ENCODE results near the gene NHLRC2. TPM values are rescaled to one million over a fixed set of nuclear protein-coding genes. Genes with fewer than 3 reads are reported as not detected.

The NHLRC2 gene
- total RNA-seq, 1 donor from 2014 or later, result 46.1 TPM

DNA sequence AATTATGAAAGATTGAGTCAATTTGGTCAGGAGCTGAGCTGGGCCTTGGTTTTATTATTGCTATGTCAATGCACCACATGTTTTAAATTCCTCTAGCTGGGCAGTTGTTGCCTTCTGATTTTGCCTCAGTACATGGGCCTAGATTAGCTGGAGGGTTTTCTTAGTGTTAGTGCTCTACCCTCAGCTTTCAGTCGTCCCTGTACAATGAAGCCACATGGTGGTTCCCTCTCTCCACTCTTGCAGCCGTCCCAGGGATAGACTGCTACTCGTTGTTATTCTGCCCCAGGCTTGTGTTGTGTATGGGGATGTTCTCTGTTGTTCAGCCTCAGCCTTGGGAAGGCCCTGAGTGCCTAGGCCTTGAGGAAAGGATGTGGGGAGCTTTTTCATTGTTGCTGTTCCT, 37.0 kb downstream of the NHLRC2 start:
- ATAC-seq, result peak; percentile 71
- intact Hi-C loops (cut with DNase I), result no loop called here
- TF ChIP-seq, protein P1, sequence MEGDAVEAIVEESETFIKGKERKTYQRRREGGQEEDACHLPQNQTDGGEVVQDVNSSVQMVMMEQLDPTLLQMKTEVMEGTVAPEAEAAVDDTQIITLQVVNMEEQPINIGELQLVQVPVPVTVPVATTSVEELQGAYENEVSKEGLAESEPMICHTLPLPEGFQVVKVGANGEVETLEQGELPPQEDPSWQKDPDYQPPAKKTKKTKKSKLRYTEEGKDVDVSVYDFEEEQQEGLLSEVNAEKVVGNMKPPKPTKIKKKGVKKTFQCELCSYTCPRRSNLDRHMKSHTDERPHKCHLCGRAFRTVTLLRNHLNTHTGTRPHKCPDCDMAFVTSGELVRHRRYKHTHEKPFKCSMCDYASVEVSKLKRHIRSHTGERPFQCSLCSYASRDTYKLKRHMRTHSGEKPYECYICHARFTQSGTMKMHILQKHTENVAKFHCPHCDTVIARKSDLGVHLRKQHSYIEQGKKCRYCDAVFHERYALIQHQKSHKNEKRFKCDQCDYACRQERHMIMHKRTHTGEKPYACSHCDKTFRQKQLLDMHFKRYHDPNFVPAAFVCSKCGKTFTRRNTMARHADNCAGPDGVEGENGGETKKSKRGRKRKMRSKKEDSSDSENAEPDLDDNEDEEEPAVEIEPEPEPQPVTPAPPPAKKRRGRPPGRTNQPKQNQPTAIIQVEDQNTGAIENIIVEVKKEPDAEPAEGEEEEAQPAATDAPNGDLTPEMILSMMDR (IDR thresholded peaks at IDR 0.05), result no peak
- Histone ChIP-seq H3K27me3 (no peaks in the 10 kb centered on the region), H3K9me3 (no peaks in the 10 kb centered on the region), H3K4me1 (no peaks in the 10 kb centered on the region), H3K4me3 (no peak overlapping the region), H3K27ac (no peak overlapping the region), H3K36me3 (peaks cover 13% of the 10 kb centered on the region)
- DNase-seq, result no peak

DNA sequence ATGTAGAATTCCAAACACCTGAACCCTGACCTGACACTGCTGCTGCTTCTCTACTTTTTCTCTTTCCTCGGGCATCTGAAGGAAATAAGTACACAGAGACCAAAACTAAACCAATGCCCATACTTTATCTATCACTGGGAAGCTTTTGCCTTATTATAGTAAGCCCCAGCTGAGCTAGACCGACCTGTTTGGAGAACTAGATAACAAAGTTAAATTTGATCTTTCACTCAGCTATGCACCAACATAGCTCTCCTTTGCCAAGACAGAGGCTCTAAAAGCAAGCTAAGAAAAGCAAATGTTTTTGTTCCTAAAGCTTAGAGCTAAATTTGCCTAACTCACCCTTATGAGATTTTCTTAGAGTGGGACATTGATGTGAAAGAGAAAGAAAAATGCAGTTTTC, 39.1 kb downstream of the NHLRC2 start:
- ATAC-seq, result no peak
- TF ChIP-seq, protein P1 (IDR thresholded peaks at IDR 0.05), result no peak
- Histone ChIP-seq H3K36me3 (peaks cover 7% of the 10 kb centered on the region), H3K4me3 (no peak overlapping the region), H3K9me3 (no peaks in the 10 kb centered on the region), H3K27me3 (no peaks in the 10 kb centered on the region), H3K4me1 (no peaks in the 10 kb centered on the region), H3K27ac (no peak overlapping the region)
- intact Hi-C loops (cut with DNase I), result no loop called here
- no peak for DNase-seq

DNA sequence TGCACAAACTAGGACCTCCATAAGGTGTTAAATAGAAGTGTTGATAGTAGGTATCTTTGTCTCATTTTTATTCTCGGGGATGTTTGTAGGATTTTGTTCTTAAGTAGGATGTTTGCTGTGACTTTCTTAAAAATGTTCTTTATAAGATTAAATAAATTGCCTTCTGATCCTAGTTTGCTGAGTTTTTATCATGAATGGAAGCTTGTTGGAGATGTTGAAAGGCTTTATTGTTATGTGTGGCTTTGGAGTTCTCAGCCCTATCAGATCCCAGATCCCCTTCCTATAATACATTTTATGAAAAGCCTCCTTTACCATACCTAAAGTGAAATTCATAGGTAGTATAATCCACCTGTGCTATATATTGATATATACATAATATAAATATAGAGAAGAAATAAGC, 40.1 kb downstream of the NHLRC2 start:
- ATAC-seq (no peak), DNase-seq (no peak)
- Histone ChIP-seq H3K4me3 (no peak overlapping the region), H3K4me1 (no peaks in the 10 kb centered on the region), H3K27ac (no peak overlapping the region), H3K36me3 (peaks cover 11% of the 10 kb centered on the region), H3K9me3 (no peaks in the 10 kb centered on the region), H3K27me3 (no peaks in the 10 kb centered on the region)
- TF ChIP-seq, protein P1 (IDR thresholded peaks at IDR 0.05), result no peak
- intact Hi-C loops (cut with DNase I), result no loop called here

DNA sequence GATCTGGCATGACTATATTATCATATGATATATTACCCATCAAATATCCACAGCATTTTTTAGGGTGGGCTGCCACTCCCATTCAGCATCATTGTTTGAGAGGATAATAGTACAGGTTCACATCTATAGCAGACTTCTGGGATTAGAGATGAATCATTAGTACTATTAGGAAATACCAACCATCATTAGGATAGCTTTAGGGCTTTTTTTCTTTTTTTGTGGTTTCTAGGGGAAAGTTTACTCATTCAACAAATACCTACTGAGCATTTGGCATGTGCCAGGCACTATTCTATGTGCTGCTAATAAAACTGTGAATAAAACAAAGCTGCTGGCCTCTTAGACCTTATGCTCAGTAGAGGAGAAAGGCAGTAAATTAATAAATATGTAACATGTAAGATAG, 40.6 kb downstream of the NHLRC2 start:
- intact Hi-C loops (cut with DNase I), result no loop called here

DNA sequence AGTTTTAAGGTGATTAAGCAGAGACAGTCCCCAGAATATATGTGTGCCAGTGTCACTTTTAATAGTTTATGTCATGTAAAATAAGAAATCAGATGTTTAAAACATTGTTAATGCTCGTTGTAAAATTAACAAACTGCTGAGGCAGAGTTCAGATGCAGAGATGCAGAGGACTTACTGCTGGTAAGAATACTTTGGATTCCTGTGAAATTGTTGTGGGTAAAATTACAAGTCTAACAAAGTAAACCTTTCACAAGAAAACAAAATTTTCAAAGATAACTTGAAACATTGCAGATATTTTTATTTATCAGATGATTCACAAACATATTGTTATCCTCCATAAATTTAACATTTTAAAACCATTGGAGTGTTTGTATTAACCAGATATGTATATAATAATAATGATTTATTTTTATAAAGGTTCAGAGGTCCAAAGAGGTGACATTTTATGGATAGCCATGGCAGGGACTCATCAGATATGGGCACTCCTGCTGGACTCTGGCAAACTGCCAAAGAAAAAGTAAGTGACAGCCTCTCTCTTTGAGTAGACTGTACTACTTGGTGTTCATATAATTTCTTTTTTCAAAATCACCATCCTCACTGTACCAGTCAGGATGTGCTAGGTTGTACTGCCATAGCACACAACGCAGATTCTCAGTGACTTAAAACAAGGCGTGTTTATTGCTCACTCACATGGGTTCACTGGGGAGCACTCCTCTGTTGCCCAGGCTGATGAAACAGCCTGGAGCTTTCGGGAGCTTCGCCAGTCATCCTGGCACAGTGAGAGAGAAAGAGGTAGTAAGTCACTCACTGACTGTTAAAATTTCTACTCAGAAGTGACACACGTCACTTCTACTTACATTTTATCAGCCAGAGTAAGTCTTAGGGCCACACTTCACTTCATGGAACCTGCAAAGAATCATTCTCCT, 43.5 kb downstream of the NHLRC2 start:
- H3K27me3 ChIP-seq, result no peaks in the 10 kb centered on the region
- peaks cover 27% of the 10 kb centered on the region for H3K36me3 ChIP-seq
- ATAC-seq, result no peak
- no peak overlapping the region for H3K4me3 ChIP-seq
- H3K4me1 ChIP-seq, result no peaks in the 10 kb centered on the region
- H3K27ac ChIP-seq, result no peak overlapping the region
- TF ChIP-seq, protein P1 (IDR thresholded peaks at IDR 0.05), result no peak
- intact Hi-C loops (cut with DNase I), result no loop called here
- H3K9me3 ChIP-seq, result no peaks in the 10 kb centered on the region
- no peak for DNase-seq

More for the DNA sequence above, 40.6 kb downstream of the NHLRC2 start:
- no peak for ATAC-seq
- Histone ChIP-seq H3K9me3 (no peaks in the 10 kb centered on the region), H3K4me3 (no peak overlapping the region), H3K36me3 (peaks cover 11% of the 10 kb centered on the region), H3K4me1 (no peaks in the 10 kb centered on the region), H3K27ac (no peak overlapping the region), H3K27me3 (no peaks in the 10 kb centered on the region)
- TF ChIP-seq, protein P1 (IDR thresholded peaks at IDR 0.05), result no peak
- DNase-seq, result no peak

Measured in upper lobe of right lung (tissue), 1 donor.